ENCODE results near the gene MLLT1.

DNA sequence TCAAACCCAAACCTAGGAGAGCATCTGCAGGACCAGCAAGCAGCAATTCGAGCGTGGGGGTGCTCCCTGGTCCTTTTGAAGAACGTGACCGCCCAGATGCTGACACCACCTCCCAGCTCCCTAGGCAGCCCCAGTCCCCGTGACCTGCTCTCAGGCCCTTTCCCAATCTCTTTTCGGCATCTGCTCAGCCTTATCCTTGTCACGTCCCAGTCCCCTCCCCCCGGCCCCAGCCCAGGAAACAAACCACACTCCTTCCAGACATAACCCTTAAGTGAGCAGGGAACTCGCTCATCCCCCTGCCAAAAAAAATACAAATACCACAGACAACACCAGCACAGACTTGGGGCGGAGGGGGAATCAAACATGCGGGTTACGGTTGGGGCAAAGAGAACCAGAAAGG is 3.3 kb downstream of the MLLT1 start:
- TF ChIP-seq, protein P1, sequence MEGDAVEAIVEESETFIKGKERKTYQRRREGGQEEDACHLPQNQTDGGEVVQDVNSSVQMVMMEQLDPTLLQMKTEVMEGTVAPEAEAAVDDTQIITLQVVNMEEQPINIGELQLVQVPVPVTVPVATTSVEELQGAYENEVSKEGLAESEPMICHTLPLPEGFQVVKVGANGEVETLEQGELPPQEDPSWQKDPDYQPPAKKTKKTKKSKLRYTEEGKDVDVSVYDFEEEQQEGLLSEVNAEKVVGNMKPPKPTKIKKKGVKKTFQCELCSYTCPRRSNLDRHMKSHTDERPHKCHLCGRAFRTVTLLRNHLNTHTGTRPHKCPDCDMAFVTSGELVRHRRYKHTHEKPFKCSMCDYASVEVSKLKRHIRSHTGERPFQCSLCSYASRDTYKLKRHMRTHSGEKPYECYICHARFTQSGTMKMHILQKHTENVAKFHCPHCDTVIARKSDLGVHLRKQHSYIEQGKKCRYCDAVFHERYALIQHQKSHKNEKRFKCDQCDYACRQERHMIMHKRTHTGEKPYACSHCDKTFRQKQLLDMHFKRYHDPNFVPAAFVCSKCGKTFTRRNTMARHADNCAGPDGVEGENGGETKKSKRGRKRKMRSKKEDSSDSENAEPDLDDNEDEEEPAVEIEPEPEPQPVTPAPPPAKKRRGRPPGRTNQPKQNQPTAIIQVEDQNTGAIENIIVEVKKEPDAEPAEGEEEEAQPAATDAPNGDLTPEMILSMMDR (IDR thresholded peaks at IDR 0.05) = no peak
- no peak for TF ChIP-seq POLR2A (IDR thresholded peaks at IDR 0.05)
- TF ChIP-seq EP300 (IDR thresholded peaks at IDR 0.05) = no peak

All from ovary (tissue), 3 donors.